Measurements from ENCODE around the gene PARP14. TPM values are rescaled to one million over a fixed set of nuclear protein-coding genes. Genes with fewer than 3 reads are reported as not detected.
"Not testable (repeated sequence)": the region's sequence is repeated elsewhere in the genome, so short reads cannot be mapped to it uniquely, and the experiment has no call there.

The PARP14 gene
- total RNA-seq, 3 donors from 2014 or later = 22.8 to 48.9 (median 23.5) TPM

DNA sequence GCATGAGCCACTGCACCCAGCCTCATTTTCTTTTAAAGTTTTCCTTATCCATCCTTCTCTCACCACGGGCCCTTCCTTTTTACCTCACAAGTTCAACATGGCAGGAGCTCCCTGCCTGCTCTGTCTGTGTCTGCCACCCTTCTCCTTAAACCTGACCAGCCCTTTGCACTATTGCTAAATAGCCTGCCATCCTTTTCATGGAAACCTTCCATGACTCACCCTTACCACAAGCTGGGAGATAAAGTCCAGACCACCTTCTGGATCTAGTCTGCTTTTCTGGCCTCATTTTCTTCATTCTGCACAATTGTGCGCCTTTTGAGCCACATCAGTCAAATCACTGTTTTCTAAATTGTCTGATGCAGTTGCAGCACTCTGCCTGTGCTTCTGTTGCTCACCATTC, 8.9 kb downstream of the PARP14 start:
- ATAC-seq (no peak), DNase-seq (no peak)
- Mint-ChIP-seq H3K4me1 (ENCODE audit: low read depth) (peaks cover 26% of the 10 kb centered on the region), H3K4me3 (no peak overlapping the region), H3K27me3 (ENCODE audit: low read depth) (no peaks in the 10 kb centered on the region), H3K36me3 (ENCODE audit: insufficient read depth) (peaks cover 42% of the 10 kb centered on the region), H3K9me3 (no peaks in the 10 kb centered on the region)

DNA sequence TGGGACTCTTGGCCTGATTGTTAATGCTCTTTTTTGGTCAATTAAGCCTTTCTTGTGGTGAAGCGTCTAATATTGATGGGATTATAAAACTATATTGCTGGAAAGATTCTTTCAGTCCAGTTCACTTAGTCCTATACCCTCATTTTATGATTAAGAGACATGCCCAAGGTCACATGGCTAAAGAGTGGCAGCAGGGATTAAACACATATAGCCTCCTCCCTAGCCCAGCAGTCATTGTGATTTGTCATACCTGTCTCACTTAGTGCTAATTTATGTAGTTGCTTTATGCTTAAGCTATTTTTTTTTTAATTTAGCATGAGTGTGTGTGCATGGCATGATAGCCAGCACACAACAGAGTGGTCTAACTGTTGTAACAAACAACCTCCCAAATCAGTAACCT, 9.5 kb downstream of the PARP14 start:
- Mint-ChIP-seq H3K9me3 (no peaks in the 10 kb centered on the region), H3K27me3 (ENCODE audit: low read depth) (no peaks in the 10 kb centered on the region), H3K36me3 (ENCODE audit: insufficient read depth) (peaks cover 44% of the 10 kb centered on the region), H3K4me3 (no peak overlapping the region), H3K4me1 (ENCODE audit: low read depth) (peaks cover 26% of the 10 kb centered on the region)
- DNase-seq (no peak), ATAC-seq (no peak)

- Mint-ChIP-seq H3K36me3 (ENCODE audit: insufficient read depth) (peaks cover 44% of the 10 kb centered on the region), H3K9me3 (no peaks in the 10 kb centered on the region), H3K4me1 (ENCODE audit: low read depth) (peaks cover 27% of the 10 kb centered on the region), H3K27me3 (ENCODE audit: low read depth) (no peaks in the 10 kb centered on the region), H3K4me3 (no peak overlapping the region)
- no peak for DNase-seq
- no peak for ATAC-seq
Measured at GRCh38 chr3:122691195-122691594, 10.6 kb downstream of the PARP14 start.

- no peak for DNase-seq
- Mint-ChIP-seq H3K9me3 (no peaks in the 10 kb centered on the region), H3K4me1 (ENCODE audit: low read depth) (peaks cover 16% of the 10 kb centered on the region), H3K27me3 (ENCODE audit: low read depth) (no peaks in the 10 kb centered on the region), H3K36me3 (ENCODE audit: insufficient read depth) (peaks cover 48% of the 10 kb centered on the region), H3K4me3 (no peak overlapping the region)
- no peak for ATAC-seq
Measured at GRCh38 chr3:122692674-122693073, 12.0 kb downstream of the PARP14 start.

DNA sequence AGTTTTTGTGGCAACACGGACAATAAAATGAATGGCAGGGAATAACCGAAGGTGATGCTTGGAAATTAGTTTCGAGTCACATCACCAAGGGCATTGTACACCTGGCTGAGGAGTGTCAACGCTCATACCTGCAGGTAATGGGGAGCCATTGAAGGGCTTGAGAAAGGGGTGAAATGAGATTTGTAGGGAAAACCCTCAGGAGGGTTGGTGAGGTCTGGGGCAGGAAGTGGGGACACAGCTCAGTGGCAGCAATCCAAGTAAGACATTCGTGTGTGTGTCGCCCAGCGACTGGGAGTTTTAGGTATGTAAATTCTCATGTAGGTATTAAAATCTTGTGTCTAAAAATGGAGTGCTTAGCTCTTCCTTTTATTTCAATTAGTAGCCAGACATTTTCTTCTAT, 14.3 kb downstream of the PARP14 start:
- peaks cover 53% of the 10 kb centered on the region for H3K36me3 Mint-ChIP-seq (ENCODE audit: insufficient read depth)
- ATAC-seq (no peak), DNase-seq (no peak)
- no peak overlapping the region for H3K4me3 Mint-ChIP-seq
- no peaks in the 10 kb centered on the region for H3K27me3 Mint-ChIP-seq (ENCODE audit: low read depth)
- H3K9me3 Mint-ChIP-seq = no peaks in the 10 kb centered on the region
- peaks cover 21% of the 10 kb centered on the region for H3K4me1 Mint-ChIP-seq (ENCODE audit: low read depth)

DNA sequence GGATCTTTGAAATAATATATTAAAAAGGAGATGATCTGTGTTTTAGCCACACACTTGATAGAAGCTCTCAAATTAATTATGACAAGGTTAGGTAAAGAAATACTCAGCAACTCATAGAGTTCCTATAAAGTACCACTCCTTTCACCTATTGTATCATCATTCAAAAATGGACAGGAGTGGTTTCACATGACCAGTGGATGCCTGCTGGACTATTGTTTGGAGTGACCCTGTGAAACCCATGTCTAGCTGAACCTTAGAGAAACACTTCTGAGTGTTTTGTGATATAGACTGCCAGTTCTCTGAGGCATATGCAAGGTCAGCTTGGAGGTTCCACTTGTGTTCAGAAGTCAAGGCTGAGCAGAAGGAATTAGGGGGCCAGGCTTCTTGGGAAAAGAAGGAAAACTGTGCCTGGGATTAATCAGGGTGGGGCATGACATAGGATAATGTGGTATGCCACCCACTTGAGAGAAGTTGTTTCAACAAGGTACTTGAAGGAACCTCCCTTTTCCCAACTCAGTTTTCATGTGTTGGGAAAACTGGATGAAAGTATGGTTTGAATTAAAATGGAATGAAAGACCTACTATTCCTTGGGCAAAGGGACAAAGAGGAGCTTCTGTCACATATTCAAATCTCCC, 15.4 kb downstream of the PARP14 start:
- peaks cover 59% of the 10 kb centered on the region for H3K36me3 Mint-ChIP-seq (ENCODE audit: insufficient read depth)
- H3K4me3 Mint-ChIP-seq = no peak overlapping the region
- peaks cover 21% of the 10 kb centered on the region for H3K4me1 Mint-ChIP-seq (ENCODE audit: low read depth)

DNA sequence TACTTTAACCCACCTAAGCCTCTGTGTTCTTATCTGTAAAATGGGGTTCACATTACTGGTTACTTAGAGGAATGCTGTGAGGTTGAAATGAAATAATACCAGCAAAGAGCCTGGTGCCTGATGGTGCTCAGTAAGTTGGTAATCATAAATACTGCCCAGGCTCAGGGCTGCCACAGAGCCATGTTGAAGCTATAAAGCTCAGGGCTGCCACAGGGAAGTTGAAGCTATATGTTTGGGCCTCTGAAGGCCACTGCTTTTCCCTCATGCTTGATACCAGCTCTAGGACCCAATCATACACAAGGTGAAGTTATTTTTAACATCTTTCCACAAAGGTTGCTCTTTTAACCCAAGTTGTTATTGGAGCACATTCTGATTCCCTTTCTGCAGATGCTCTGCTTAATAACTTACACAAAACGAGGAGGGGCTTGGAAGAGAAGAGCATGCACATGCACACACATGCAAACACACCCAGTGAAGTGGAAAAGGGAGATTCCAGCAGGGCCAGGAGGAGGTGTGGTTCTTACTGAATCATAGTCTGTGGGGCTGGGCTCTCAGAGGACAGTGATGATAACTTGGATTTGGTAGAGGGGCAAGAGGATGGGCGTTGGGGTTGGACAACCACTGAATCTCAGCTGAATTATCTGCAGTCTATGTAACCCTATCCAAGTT, 17.4 kb downstream of the PARP14 start:
- H3K36me3 Mint-ChIP-seq (ENCODE audit: insufficient read depth) = peaks cover 51% of the 10 kb centered on the region
- no peak for ATAC-seq

More for the DNA sequence above, 15.4 kb downstream of the PARP14 start:
- Mint-ChIP-seq H3K9me3 (no peaks in the 10 kb centered on the region), H3K27me3 (ENCODE audit: low read depth) (no peaks in the 10 kb centered on the region)
- ATAC-seq (no peak), DNase-seq (no peak)

DNA sequence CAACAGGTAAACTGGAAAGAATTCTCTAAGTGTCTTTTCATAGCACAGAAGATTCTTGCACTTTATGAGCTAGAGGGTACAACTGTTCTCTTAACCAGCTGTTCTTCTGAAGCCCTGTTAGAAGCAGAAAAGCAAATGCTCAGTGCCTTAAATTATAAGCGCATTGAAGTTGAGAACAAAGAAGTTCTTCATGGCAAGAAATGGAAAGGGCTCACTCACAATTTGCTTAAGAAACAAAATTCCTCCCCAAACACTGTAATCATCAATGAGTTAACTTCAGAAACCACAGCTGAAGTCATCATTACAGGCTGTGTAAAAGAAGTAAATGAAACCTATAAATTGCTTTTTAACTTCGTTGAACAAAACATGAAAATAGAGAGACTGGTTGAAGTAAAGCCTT, 19.6 kb downstream of the PARP14 start:
- peaks cover 19% of the 10 kb centered on the region for H3K4me1 Mint-ChIP-seq (ENCODE audit: low read depth)
- no peaks in the 10 kb centered on the region for H3K27me3 Mint-ChIP-seq (ENCODE audit: low read depth)
- no peak for ATAC-seq
- no peak overlapping the region for H3K4me3 Mint-ChIP-seq
- peaks cover 53% of the 10 kb centered on the region for H3K36me3 Mint-ChIP-seq (ENCODE audit: insufficient read depth)
- no peak for DNase-seq
- H3K9me3 Mint-ChIP-seq = no peaks in the 10 kb centered on the region

More for the DNA sequence above, 17.4 kb downstream of the PARP14 start:
- Mint-ChIP-seq H3K9me3 (no peaks in the 10 kb centered on the region), H3K4me3 (no peak overlapping the region), H3K27me3 (ENCODE audit: low read depth) (no peaks in the 10 kb centered on the region), H3K4me1 (ENCODE audit: low read depth) (peaks cover 25% of the 10 kb centered on the region)
- no peak for DNase-seq

GRCh38 chr3:122705379-122705778, 24.7 kb downstream of the PARP14 start:
- ATAC-seq (no peak), DNase-seq (no peak)
- Mint-ChIP-seq H3K4me1 (ENCODE audit: low read depth) (peaks cover 24% of the 10 kb centered on the region), H3K9me3 (no peaks in the 10 kb centered on the region), H3K36me3 (ENCODE audit: insufficient read depth) (peaks cover 57% of the 10 kb centered on the region), H3K4me3 (no peak overlapping the region), H3K27me3 (ENCODE audit: low read depth) (no peaks in the 10 kb centered on the region)

DNA sequence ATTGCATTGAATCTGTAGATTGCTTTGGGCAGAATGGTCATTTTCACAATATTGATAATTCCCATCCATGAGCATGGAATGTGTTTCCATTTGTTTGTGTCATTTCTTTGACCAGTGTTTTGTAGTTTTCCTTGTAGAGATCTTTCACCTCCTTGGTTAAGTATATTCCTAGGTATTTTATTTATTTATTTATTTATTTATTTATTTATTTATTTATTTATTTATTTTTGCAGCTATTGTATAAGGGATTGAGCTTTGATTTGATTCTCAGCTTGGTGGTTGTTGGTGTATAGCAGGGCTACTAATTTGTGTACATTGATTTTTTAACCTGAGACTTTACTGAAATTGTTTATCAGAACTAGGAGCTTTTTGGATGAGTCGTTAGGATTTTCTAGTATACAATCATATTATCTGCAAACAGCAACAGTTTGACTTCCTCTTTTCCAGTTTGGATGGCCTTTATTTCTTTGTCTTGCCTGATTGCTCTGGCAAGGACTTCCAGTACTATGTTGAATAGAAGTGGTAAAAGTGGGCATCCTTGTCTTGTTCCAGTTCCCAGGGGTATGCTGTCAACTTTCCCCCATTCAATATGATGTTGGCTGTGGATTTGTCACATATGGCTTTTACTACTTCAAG, 30.1 kb downstream of the PARP14 start:
- not testable (repeated sequence) for H3K27me3 Mint-ChIP-seq (ENCODE audit: low read depth); H3K9me3 Mint-ChIP-seq; DNase-seq; H3K4me3 Mint-ChIP-seq; ATAC-seq
- Mint-ChIP-seq H3K36me3 (ENCODE audit: insufficient read depth) (peaks cover 69% of the 10 kb centered on the region), H3K4me1 (ENCODE audit: low read depth) (peaks cover 30% of the 10 kb centered on the region)

DNA sequence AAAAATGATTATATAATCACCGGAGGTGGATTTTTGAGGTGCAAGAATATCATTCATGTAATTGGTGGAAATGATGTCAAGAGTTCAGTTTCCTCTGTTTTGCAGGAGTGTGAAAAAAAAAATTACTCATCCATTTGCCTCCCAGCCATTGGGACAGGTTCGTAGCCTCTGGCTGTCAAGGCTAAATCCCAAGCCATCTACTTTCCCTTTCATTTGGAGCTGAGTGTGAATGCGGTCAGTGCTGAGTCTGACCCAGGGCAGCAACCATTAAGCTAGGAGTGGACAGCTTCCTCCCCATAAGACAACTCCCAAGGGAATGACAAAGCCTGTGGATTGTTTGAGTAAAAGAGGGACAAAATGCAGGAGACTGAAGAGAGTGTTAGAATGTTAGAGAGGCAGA, 33.6 kb downstream of the PARP14 start:
- Mint-ChIP-seq H3K27me3 (ENCODE audit: low read depth) (no peaks in the 10 kb centered on the region), H3K36me3 (ENCODE audit: insufficient read depth) (peaks cover 76% of the 10 kb centered on the region), H3K4me3 (no peak overlapping the region), H3K4me1 (ENCODE audit: low read depth) (peaks cover 26% of the 10 kb centered on the region), H3K9me3 (no peaks in the 10 kb centered on the region)
- DNase-seq (no peak), ATAC-seq (no peak)

GRCh38 chr3:122716667-122717066, 36.0 kb downstream of the PARP14 start:
- no peaks in the 10 kb centered on the region for H3K27me3 Mint-ChIP-seq (ENCODE audit: low read depth)
- no peak for DNase-seq
- ATAC-seq = no peak
- H3K4me3 Mint-ChIP-seq = no peak overlapping the region
- peaks cover 3% of the 10 kb centered on the region for H3K4me1 Mint-ChIP-seq (ENCODE audit: low read depth)
- H3K36me3 Mint-ChIP-seq (ENCODE audit: insufficient read depth) = peaks cover 72% of the 10 kb centered on the region
- H3K9me3 Mint-ChIP-seq = no peaks in the 10 kb centered on the region

GRCh38 chr3:122719273-122719921, 38.8 kb downstream of the PARP14 start:
- H3K4me3 Mint-ChIP-seq = no peak overlapping the region
- no peaks in the 10 kb centered on the region for H3K27me3 Mint-ChIP-seq (ENCODE audit: low read depth)
- H3K4me1 Mint-ChIP-seq (ENCODE audit: low read depth) = no peaks in the 10 kb centered on the region
- H3K9me3 Mint-ChIP-seq = no peaks in the 10 kb centered on the region
- ATAC-seq = no peak
- peaks cover 62% of the 10 kb centered on the region for H3K36me3 Mint-ChIP-seq (ENCODE audit: insufficient read depth)
- no peak for DNase-seq

DNA sequence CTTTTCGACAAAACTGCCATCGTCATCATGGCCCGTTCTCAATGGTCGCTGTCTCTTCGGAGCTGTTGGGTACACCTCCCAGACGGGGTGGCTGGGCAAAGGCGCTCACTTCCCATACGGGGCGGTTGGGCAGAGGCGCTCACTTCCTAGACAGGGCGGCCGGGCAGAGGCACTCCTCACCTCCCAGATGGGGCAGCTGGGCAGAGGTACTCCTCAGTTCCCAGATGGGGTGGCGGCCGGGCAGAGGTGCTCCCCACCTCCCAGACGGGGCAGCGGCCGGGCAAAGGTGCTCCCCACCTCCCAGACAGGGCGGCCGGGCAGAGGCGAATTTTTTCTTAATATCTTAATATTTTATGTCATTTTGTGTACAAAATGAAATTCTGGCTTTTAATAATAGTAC, 44.5 kb downstream of the PARP14 start:
- no peaks in the 10 kb centered on the region for H3K9me3 Mint-ChIP-seq
- H3K27me3 Mint-ChIP-seq (ENCODE audit: low read depth) = no peaks in the 10 kb centered on the region
- no peak for ATAC-seq
- peaks cover 43% of the 10 kb centered on the region for H3K36me3 Mint-ChIP-seq (ENCODE audit: insufficient read depth)
- H3K4me1 Mint-ChIP-seq (ENCODE audit: low read depth) = no peaks in the 10 kb centered on the region
- no peak overlapping the region for H3K4me3 Mint-ChIP-seq
- no peak for DNase-seq
